ENCODE measurements around the gene CAPZB.
"Not testable (repeated sequence)": the region's sequence is repeated elsewhere in the genome, so short reads cannot be mapped to it uniquely, and the experiment has no call there.

The CAPZB gene

DNA sequence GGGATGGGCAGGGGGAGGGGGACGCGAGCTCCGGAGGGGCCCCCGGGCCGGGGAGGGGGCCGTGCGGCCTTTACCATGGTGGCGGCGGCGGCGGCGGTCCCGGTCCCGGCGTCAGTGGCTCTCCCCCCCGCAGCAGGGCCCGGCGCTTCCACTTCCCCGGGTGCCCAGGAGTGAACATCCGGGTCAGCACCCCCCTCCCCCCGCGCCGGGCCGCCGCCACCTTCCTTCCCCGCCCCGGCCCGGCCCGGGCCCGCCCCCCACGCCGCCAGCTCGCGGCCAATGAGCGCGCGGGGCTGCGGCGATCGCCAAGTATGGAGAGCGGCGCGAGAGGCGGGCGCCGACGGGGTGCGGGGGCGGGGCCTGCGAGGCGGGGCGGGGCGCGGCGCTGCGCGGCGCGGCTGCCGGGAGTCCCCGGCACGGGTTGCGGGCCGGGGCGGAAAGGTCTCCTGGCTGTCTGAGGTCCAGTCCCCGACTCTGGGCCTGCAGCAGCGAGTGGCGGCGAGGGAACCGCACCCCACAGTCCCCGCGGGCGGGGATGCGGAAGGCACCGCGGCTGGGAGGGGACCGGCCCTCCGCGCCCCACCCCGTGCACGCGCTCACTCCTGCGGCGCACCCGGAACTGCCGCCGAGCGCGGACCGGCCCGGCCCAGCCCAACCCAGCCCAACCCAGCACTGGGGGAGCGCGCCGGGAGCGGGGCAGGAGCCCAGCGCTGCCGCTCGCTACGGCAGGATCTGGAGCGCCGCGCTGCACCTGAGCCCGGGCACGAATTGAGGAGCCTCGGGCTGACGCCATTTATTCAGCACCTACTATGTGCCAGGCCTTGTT is at the start of gene CAPZB:
Gene CAPZB (minus strand): TSS at position 178 of the 826 bp plus-strand sequence. CDS start 101 bp downstream, at position 77.
- peak; percentile 98 for DNase-seq (ENCODE audit: low spot score)

DNA sequence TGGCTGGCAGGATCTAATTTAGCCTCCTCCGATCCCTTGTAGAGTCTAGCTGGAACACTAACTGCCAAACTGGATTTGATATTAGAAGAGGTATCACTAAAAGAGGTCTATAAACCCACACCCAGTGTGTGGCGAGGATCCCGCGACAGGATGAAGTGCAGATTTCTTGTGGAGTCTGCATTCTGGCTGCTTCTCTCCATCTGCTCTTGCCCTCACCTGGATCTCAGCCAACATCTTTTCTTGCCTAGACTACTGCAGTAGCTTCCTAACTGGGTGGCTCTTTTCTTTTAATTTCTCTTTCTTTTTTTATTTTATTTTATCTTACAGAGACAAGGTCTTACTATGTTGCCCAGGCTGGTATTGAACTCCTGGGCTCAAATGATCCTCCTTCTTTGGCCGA is 48.9 kb upstream of the CAPZB start:
- DNase-seq (ENCODE audit: low spot score), result no peak

DNA sequence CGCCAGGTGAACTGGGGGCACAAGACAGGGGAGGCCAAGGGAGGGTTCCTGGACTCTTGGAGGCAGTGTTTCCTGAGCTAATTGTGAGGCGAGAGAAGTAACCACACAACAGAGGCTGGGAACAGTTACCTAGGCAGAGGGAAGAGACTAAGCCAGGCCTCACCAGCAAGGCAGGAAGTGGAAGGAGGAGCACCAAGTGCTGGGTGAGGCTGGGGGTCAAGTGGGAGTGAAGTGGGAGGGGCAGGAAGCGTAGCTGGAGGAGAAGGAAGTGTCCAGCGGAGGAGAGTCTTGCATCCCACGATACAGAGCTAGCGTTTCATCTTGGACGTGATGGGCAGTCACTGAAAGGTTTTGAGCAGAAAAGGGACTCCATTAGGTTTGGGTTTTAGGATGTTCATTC is 48.3 kb upstream of the CAPZB start:
- DNase-seq (ENCODE audit: low spot score), result no peak

DNA sequence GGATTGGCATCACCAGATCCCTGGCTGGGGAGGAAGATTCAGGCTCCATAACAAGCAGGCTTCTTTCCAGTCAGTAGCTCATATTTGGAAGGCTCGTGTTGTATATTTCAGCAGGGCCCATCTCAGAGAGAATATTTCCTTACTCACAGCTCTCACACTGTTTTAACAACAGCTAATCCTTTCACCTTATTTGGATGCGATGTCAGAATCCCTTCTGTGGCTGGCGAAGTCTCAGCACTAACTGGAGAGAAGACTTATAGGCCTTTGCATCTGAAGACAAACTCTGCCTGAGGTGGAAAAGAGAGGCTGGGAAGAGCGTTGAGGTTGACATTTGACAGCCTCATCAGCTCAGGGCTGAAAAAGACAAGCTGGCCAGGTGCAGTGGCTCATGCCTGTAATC is 47.2 kb upstream of the CAPZB start:
- DNase-seq (ENCODE audit: low spot score), result no peak

DNA sequence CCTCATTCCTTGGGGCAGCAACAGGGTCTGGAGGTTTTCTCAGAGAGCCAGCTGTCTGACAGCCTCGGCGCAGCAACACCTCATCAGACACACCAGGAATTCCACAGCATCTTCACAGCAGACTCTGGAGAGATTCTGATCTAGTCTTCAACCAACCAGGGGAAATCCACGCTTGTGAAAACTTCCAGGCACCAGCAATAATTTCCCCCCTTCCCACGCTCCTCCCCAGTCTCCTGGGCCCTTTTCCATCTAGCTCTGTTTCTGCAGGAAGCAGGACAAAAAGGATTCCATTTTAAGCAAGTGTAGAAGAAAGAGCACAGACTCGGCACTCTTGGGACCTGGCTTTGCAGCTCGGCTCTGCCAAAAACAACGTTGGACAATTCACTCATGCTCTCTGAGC is 44.3 kb upstream of the CAPZB start:
- no peak for DNase-seq (ENCODE audit: low spot score)

DNA sequence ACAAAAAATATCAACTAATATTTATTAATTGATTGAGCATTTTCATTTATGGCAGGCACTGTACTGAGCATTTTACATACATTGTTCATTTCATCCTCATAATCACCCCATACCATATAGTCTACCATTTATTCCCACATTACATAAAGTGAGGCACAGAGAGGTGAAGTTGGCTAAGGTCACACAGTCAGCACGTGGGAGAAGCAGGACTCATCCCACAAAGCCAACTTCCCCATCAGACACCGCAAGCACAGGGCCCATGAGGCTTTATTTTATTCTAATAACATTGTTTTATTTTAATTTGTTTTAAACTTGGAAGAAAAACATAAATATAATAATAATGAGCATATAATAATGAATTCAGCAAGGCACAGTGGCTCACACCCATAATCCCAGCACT is 43.1 kb upstream of the CAPZB start:
- DNase-seq (ENCODE audit: low spot score), result no peak

DNA sequence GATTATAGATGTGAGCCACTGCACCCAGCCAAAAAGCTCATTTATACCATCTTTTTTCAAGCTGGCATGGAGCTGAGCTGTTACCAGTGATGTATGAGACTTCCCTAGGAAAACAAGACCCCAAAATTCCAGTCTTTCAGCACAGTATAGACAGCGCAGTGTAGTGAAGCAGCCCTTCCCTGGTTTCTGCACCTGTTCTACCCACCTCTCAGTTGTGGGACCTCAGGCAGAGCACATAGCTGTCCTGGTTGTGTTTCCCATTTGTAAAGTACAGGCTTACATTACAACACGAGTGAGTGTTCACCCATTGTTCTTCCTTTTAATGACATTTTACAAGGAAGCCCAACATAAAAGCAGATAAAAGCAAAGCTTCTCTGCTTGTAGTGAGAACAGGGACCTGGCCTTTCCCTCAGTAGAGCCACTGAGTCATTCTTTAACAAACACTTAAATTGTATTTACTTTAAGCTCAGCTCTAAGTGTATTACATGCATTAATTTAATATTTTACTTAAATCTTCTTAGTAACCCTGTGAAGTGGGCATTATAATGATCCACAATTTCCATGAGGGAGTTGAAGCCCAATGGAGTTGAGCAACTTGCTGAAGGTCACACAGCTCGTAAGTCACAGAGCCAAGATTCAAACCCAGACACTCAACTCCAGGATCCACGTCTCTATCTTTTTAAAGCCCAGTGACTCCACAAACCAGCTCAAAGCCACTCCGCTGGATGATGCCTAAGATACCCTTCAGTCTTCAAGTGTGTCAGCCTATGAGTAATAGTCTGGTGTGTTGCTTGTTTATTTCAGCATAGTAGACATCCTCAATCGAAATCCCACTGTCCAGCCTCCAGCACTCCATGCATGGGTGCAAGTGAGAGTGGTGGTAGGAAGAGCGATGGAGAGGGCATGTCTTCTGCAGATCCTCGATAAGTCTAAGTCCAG is 40.5 kb upstream of the CAPZB start:
- no peak for DNase-seq (ENCODE audit: low spot score)

DNA sequence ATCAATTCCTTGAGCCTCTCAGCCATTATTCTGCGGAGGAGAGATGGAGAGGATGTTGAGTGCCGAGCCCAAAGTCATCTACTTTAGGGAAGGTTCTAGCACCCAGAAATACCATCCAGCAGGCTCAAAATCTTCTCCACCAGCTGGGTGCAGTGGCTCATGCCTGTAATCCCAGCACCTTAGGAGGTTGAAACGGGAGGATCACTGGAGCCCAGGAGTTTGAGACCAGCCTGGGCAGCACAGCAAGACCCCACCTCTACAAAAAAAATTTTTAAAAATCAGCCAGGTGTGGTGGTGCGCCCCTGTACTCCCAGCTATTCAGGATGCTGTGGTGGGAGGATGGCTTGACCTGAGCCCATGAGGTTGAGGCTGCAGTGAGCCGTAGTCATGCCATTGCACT is 39.5 kb upstream of the CAPZB start:
- DNase-seq (ENCODE audit: low spot score), result no peak

DNA sequence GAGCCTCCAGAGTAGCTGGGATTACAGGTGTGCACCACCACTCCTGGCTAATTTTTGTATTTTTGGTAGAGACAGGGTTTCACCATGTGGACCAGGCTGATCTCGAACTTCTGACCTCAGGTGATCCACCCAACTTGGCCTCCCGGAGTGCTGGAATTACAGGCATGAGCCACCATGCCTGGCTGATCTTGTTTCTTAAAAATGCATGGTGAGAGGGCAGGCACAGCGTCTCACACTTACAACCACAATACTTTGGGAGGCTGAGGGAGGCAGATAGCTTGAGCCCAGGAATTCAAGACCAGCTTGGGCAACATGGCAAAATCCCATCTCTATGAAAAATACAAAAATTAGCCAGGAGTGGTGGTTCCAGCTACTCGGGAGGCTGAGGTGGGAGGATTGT is 37.2 kb upstream of the CAPZB start:
- DNase-seq (ENCODE audit: low spot score), result not testable (repeated sequence)

DNA sequence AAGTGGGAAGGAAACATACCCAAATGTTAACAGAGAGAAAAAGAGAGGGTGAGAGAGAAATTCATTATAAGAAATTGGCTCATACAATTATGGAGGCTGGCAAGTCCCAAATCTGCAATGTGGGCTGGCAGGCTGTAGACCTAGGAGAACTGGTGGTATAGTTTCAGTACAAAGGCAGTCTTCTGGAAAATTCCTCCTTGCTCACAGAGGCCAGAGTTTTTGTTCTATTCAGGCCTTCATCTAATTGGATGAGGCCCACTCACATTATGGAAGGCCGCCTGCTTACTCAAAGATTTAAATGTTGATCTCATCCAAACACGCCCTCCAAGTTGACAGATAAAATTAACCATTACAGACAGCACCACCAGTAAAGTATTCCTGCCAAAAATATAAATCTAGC is 36.1 kb upstream of the CAPZB start:
- no peak for DNase-seq (ENCODE audit: low spot score)

DNA sequence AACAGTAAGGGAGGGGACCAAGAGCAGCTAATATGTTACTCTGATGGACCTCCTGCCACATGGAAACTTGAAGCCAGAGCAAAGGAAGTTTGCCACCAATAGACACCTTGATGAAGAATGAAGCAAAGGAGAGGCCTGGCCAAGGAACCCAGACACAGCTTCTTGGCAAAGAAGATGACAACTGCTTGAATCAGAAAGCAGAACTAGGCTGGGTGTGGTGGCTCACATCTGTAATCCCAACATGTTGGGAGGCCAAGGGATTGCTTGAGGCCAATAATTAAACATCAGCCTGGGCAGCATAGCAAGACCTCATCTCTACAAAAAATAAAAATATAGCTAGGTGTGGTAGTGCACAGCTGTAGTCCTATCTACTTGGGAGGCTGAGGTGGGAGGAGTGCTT is 31.7 kb upstream of the CAPZB start:
- DNase-seq (ENCODE audit: low spot score), result no peak

DNA sequence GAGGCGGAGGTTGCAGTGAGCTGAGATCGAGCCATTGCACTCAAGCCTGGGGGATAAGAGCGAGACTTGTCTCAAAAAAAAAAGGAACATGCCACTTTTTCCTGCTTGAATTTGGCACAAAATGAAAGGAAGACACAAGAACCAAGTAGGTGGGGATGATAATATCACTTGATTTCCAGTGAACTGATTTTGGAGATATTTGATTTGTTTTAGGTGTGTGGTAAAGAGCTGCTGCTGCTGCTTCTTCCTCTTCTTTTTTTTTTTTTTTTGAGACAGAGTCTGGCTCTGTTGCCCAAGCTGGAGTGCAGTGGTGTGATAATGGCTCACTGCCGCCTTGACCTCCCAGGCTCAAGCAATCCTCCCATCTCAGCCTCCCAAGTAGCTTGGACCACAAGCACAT is 29.9 kb upstream of the CAPZB start:
- DNase-seq (ENCODE audit: low spot score), result no peak

DNA sequence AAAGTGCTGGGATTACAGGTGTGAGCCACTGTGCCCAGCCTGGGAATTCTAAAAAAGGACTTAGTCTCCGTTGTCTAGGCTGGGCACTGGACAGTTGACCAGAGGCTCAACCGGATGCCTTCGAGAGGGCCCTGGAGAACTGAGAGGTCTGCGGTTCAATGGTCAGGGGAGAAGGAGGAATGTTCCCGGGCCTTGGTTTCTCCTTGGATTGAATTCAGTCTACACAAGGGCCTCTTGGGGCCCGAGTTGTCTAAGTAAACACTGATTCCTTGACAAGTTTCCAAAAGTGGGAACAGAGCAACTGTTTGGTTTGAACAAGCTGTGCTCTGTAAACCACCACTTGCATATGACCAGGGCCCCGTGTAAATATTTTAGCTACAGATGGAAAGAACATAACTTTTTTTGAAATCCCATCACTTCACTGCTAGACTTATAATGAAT is 29.1 kb upstream of the CAPZB start:
- no peak for DNase-seq (ENCODE audit: low spot score)

DNA sequence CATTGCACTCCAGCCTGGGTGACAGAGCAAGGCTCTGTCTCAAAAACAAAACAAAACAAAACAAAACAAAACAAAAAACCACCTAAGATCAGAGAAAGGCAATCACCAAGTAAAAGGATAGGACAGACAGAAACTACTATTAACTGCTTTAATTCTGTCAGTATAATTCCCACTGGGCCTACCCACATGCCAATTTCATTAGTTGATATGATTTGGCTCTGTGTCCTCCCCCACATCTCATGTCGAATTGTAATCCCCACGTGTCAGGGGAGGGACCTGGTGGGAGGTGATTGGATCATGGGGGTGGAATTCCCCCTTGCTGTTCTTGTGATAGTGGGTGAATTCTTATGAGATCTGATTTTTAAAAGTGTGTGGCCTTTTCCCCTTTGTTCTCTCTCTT is 27.2 kb upstream of the CAPZB start:
- DNase-seq (ENCODE audit: low spot score), result no peak

DNA sequence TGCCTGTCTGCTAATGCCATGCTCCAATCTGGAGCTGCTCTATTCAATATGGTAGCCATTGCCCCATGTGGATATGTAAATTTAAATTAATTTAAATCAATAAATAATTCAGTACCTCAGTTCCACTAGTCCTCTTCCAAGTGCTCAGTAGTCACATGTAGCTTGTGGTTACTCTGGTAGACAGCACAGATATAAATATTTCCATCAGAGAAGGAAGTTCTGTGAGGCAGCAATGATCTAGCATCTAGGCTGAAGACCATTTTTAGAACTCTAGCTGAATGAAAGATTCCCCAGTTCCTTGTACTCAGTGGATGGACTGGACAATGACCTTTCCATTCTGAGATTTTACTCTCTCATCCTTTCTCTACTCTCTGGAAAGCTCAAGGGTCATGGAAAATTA is 25.8 kb upstream of the CAPZB start:
- no peak for DNase-seq (ENCODE audit: low spot score)

DNA sequence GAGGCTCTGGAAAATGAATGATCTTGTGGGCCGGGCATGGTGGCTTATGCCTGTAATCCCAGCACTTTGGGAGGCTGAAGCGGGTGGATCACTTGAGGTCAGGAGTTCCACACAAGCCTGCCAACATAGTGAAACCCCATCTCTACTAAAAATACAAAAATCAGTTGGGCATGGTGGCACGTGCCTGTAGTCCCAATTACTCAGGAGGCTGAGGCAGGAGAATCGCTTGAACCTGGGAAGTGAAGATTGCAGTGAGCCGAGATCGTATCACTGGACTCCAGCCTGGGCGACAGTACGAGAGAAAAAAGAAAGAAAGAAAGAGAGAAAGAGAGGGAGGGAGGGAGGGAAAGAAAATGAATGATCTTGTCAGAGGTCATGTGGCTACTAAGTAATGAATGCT is 24.3 kb upstream of the CAPZB start:
- DNase-seq (ENCODE audit: low spot score), result not testable (repeated sequence)

DNA sequence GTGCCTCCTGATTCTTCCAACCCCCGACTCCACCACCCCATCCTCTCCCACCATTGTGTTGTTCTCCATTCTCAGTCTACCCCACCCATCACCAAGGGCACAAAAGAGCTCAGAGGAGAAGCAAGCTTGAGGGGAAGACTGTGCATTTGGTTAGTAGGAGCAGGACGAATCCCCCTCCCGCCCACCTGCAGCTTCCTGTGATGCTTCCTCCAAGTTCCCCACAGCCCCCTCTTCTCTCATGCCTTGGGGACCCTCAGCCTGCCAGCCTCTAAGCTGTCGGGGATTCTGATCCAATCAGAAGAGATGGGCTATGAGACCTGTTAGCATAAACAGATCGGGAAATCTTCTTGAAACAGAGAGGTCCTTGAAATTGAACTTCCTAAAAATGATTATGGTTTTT is 22.2 kb upstream of the CAPZB start:
- no peak for DNase-seq (ENCODE audit: low spot score)

DNA sequence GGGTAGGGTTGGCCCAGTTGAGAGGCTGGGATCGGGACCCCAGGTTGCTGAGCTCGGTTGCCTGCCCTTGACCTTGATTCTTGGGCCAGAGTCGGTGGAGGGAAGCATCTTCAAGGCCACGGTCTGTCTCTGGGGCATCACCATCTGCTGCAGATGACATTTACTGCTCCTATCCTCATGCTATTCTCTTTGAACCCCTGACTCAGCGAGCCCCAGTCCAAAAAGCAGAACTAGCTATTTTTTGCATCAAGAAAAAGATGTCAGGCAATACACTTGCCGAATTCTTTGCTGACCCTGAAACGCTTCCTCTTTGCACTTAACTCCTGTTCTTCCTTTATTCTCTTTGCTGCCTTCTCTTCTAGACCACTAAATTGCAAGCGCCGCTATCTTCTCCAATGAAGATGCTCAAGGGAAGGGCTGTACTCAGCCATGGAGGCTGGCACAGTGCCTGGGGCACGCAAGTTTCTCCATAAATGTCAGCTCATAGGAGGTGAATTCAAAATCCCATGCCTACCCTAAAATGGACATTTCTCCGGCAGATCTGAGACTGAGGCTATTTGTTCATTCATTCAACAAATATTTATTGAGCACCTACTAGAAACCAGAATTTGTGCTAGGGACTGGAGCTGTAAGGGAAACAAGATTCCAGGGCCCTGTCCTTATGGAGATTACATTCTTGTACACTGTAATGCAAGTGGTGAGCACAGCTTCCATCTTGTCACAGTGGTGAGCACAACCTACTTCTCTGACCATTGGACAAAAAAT is 20.5 kb upstream of the CAPZB start:
- DNase-seq (ENCODE audit: low spot score), result no peak

DNA sequence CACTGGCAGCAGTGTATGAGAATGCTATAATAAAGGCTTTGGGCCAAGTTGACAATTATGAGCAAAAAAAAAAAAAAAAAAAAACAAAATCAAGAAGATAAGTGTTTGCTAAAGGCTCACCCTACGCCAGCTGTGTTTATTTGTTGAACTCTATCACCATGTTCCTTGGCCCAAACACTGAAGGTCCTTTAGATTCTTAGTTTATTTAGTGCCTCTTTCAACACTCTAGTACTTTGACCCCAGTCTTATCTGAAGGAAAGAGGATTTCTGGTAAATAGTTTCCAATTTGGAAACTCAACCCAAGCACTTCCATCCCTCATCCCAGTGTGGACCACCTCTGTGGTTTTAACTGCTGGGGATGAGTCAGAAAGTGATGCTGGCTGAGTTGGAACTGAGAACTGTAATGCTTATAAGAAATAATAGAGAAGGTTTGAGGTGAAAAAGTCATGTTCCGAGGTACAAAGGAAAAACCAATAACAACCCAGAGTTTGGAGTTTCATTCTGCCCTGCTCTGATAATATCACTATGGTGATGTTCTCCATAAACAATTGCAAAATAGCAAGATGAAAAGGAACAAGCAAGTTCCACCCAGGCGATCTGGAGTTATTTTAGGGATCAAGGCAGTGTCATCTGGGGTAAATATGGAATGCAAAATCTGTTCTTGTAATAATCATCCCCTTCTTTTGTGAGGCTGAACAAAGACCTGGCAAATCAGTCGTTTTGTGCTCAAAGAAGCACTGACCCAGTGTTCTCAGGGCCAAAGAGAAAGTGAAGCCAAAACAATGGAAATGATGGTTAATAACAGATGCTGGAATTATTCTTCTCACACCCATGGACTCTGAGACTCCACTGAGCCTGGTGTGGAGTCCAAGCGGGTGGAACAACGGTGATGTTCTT is 19.7 kb upstream of the CAPZB start:
- DNase-seq (ENCODE audit: low spot score), result no peak

DNA sequence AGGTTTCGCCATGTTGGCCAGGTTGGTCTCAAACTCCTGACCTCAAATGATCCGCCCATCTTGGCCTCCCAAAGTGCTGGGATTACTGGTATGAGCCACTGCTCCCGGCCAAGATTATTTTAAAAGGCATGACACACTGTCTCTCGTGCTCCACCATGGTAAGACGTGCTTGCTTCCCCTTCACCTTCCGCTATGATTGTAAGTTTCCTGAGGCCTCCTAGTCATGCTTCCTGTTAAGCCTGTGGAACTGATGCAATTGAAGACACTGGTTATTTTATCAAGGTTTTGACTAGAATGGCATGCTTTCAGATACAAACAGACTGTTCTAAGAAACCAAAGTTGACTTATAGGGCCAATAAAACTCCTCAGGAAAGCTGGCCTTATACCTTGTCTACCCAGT is 16.9 kb upstream of the CAPZB start:
- not testable (repeated sequence) for DNase-seq (ENCODE audit: low spot score)

DNA sequence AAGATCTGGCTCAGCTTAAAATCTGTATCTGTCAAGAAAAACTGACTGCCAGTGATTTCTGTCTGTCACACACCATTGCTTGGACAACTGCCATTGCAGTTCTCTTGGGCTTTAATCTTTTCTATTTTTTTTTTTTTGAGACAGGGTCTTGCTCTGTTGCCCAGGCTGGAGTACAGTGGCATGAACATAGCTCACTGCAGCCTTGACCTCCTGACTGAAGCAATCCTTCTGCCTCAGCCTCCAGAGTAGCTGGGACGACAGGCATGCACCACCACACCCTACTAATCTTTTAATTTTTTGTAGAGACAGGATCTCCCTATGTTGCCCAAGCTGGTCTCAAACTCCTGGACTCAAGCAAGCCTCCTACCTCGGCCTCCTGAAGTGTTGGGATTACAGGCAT is 14.5 kb upstream of the CAPZB start:
- DNase-seq (ENCODE audit: low spot score), result not testable (repeated sequence)

All from D341Med (cell line).